Ovary (tissue), 3 donors: ENCODE data around the gene WDR35.
"Not testable (repeated sequence)": the region's sequence is repeated elsewhere in the genome, so short reads cannot be mapped to it uniquely, and the experiment has no call there.

ENCODE experiments used
- CTCF ChIP-seq, 3 donors: fragments of 450-650 bp in 2 of 3; fragments of 200-600 bp in 1 of 3; IDR thresholded peaks; one replicate each; pipeline versions ENCODE4 v1.5.1 to v1.8.0; 2016 to 2022; ENCODE audit warnings: antibody characterized with exemption in 3 of 3, mild to moderate bottlenecking in 1 of 3
- EP300 ChIP-seq: sonication (generic); formaldehyde crosslinking; IDR thresholded peaks from one replicate; pipeline ENCODE4 v1.6.1; 2017; ENCODE audit warnings: antibody characterized with exemption
- POLR2A ChIP-seq: fragments of 450-650 bp; IDR thresholded peaks from one replicate; pipeline ENCODE4 v1.6.1; 2017; ENCODE audit warnings: antibody characterized with exemption, mild to moderate bottlenecking, moderate library complexity
- donor health status: DM: no; HTN: no; CAD: no.

- TF ChIP-seq CTCF (IDR thresholded peaks at IDR 0.05); EP300; POLR2A: not testable (repeated sequence)
These were observed 109.7 kb downstream of the WDR35 start for GRCh38 chr2:19880191-19880590.
